Body of pancreas (tissue), 4 donors: ENCODE data around the gene SLC30A4. TPM values are rescaled to one million over a fixed set of nuclear protein-coding genes. Genes with fewer than 3 reads are reported as not detected.

ENCODE experiments used
- ATAC-seq: fragments of 150-250 bp; one replicate; pipeline ENCODE4 v1.9.1; 2016
- DNase-seq, 4 donors: peaks; one replicate each; pipeline ENCODE4 v3.0.0-alpha.2; 2019
- H3K27ac ChIP-seq, 4 donors: fragments of 200-600 bp; sonication (generic); 1 replicate in 3 of 4; 2 replicates in 1 of 4; pipeline versions ENCODE4 v1.5.1 to v1.6.1; 2016 to 2019; ENCODE audit warnings: mild to moderate bottlenecking in 1 of 4, mixed read lengths in 1 of 4, moderate library complexity in 1 of 4
- H3K27me3 ChIP-seq, 2 donors: fragments of 200-600 bp; sonication (generic); one replicate each; pipeline ENCODE4 v1.6.0; 2016; ENCODE audit warnings: mild to moderate bottlenecking in 1 of 2
- H3K36me3 ChIP-seq, 2 donors: fragments of 200-600 bp; sonication (generic); replicated peaks in 1 of 2; 2 replicates each; pipeline ENCODE4 v1.5.1; 2016; ENCODE audit warnings: low read depth in 2 of 2; ENCODE audit not compliant: insufficient read depth in 1 of 2
- H3K4me1 ChIP-seq: fragments of 200-600 bp; sonication (generic); one replicate; pipeline ENCODE4 v1.6.0; 2016
- H3K4me3 ChIP-seq, 2 donors: fragments of 200-600 bp; sonication (generic); 1 replicate in 1 of 2; 2 replicates in 1 of 2; pipeline ENCODE4 v1.5.1; 2016 to 2019
- H3K9me3 ChIP-seq, 3 donors: fragments of 200-600 bp; sonication (generic); 1 replicate in 2 of 3; 2 replicates in 1 of 3; pipeline ENCODE4 v1.5.1; 2016
- CTCF ChIP-seq, 7 experiments: fragments of 450-650 bp in 4 of 7; fragments of 200-600 bp in 3 of 7; sonication (generic) in 3 of 7; IDR thresholded peaks; one replicate each; pipeline ENCODE4 v1.5.1; 2016 to 2019; ENCODE audit warnings: antibody characterized with exemption in 7 of 7
- POLR2A ChIP-seq, 3 donors: fragments of 450-650 bp; IDR thresholded peaks; one replicate each; pipeline ENCODE4 v1.6.1; 2016; ENCODE audit warnings: antibody characterized with exemption in 3 of 3, mild to moderate bottlenecking in 2 of 3
- WGBS, 2 donors: methylation state at CpG; one replicate each; pipeline ENCODE4 v1.1.5; 2017; 5-methylcytosine and 5-hydroxymethylcytosine counted together
- intact Hi-C: fragments of 100-400 bp; cut with DNase I; formaldehyde crosslinking; loops from one replicate; pipeline ENCODE4 v1.15.1; 2023
- total RNA-seq, 2 donors: library from RNA; depleted of rRNA; stranded (reverse); fragments of >200 nt; gene quantifications; one replicate each; pipeline ENCODE4 v1.1.0, GENCODE V29; 2016

SLC30A4 gene
- total RNA-seq, 2 donors from 2014 or later = 2.0 to 2.6 TPM

GRCh38 chr15:45457220-45457619, 65.3 kb downstream of the SLC30A4 start:
- 25% methylated on average over 5 of the region's 5 CpGs for WGBS, 2 donors
- intact Hi-C loops = no loop called here

GRCh38 chr15:45456212-45457106, 66.1 kb downstream of the SLC30A4 start:
- ATAC-seq (peak; percentile 45), DNase-seq (peak; percentile 26 to 80 (median 56))
- no peaks in the 10 kb centered on the region for H3K36me3 ChIP-seq
- H3K9me3 ChIP-seq = no peaks in the 10 kb centered on the region
- peak overlapping the region in 1 of 4 donors; percentile 69 for H3K27ac ChIP-seq
- H3K27me3 ChIP-seq = no peaks in the 10 kb centered on the region
- intact Hi-C loops = no loop called here
- WGBS, 2 donors = 56 to 66% methylated on average over 7 to 21 of the region's 22 CpGs
- TF ChIP-seq CTCF (IDR thresholded peaks at IDR 0.05) = no peak
- TF ChIP-seq POLR2A (IDR thresholded peaks at IDR 0.05) = no peak
- H3K4me1 ChIP-seq = peaks cover 8% of the 10 kb centered on the region
- no peak overlapping the region for H3K4me3 ChIP-seq

More at GRCh38 chr15:45457220-45457619, 65.3 kb downstream of the SLC30A4 start:
- peak overlapping the region in 2 of 4 donors; percentile 69 to 70 for H3K27ac ChIP-seq
- H3K36me3 ChIP-seq = no peaks in the 10 kb centered on the region
- ATAC-seq (no peak), DNase-seq (peak in 3 of 4 donors; percentile 17 to 26 (median 20))
- no peak for TF ChIP-seq CTCF (IDR thresholded peaks at IDR 0.05)
- TF ChIP-seq POLR2A (IDR thresholded peaks at IDR 0.05) = no peak
- no peaks in the 10 kb centered on the region for H3K27me3 ChIP-seq
- peaks cover 8% of the 10 kb centered on the region for H3K4me1 ChIP-seq
- no peak overlapping the region for H3K4me3 ChIP-seq
- no peaks in the 10 kb centered on the region for H3K9me3 ChIP-seq

GRCh38 chr15:45454814-45455213, 67.7 kb downstream of the SLC30A4 start:
- H3K27ac ChIP-seq = no peak overlapping the region
- no peak overlapping the region for H3K4me3 ChIP-seq
- intact Hi-C loops = no loop called here
- no peak for ATAC-seq
- 75 to 76% methylated on average over 8 of the region's 8 CpGs for WGBS, 2 donors
- no peaks in the 10 kb centered on the region for H3K36me3 ChIP-seq
- no peaks in the 10 kb centered on the region for H3K9me3 ChIP-seq
- peak; percentile 22 to 77 (median 39) for DNase-seq
- TF ChIP-seq POLR2A (IDR thresholded peaks at IDR 0.05) = no peak
- TF ChIP-seq CTCF (IDR thresholded peaks at IDR 0.05) = no peak
- no peaks in the 10 kb centered on the region for H3K27me3 ChIP-seq
- H3K4me1 ChIP-seq = peaks cover 18% of the 10 kb centered on the region

GRCh38 chr15:45451265-45451664, 71.3 kb downstream of the SLC30A4 start:
- H3K4me1 ChIP-seq = peaks cover 28% of the 10 kb centered on the region
- intact Hi-C loops = no loop called here
- DNase-seq = no peak
- H3K27me3 ChIP-seq = no peaks in the 10 kb centered on the region
- TF ChIP-seq CTCF (IDR thresholded peaks at IDR 0.05) (no peak), POLR2A (IDR thresholded peaks at IDR 0.05) (no peak)
- 90 to 100% methylated on average over 3 to 6 of the region's 6 CpGs for WGBS, 2 donors
- no peaks in the 10 kb centered on the region for H3K36me3 ChIP-seq
- no peak for ATAC-seq
- no peak overlapping the region for H3K4me3 ChIP-seq
- no peak overlapping the region for H3K27ac ChIP-seq
- no peaks in the 10 kb centered on the region for H3K9me3 ChIP-seq
